Stimulated activated memory B cell treated with anti-CD40 and anti-IgM and Interleukin-4, amounts not matched to agents 10 μg/mL and 1 μg/mL and 100 μg/mL, for 72 hours (primary cell): ENCODE results near the gene SLC7A8.
A peak's percentile ranks its signal among the peaks of the same experiment; 100 is the strongest.

ENCODE experiments used
- ATAC-seq: fragments of 150-1000 bp; cut with Tn5 transposase; 2 replicates; pipeline ENCODE4 v1.10.0; 2021
- H3K27ac Mint-ChIP-seq: one replicate; pipeline ENCODE4 v1.8.0; 2022; ENCODE audit warnings: mild to moderate bottlenecking, mixed read lengths
- H3K27me3 Mint-ChIP-seq: one replicate; pipeline ENCODE4 v1.8.0; 2022; ENCODE audit warnings: mixed read lengths
- H3K36me3 Mint-ChIP-seq: one replicate; pipeline ENCODE4 v1.8.0; 2022; ENCODE audit warnings: mixed read lengths
- H3K4me1 Mint-ChIP-seq: one replicate; pipeline ENCODE4 v1.8.0; 2022; ENCODE audit warnings: mixed read lengths
- H3K4me3 Mint-ChIP-seq: one replicate; pipeline ENCODE4 v1.8.0; 2022; ENCODE audit warnings: mild to moderate bottlenecking, moderate library complexity, mixed read lengths
- H3K9me3 Mint-ChIP-seq: one replicate; pipeline ENCODE4 v1.8.0; 2022; ENCODE audit warnings: mixed read lengths

Gene SLC7A8

GRCh38 chr14:23153851-23154796, 29.3 kb downstream of the SLC7A8 start:
- Mint-ChIP-seq H3K36me3 (no peaks in the 10 kb centered on the region), H3K4me1 (peaks cover 4% of the 10 kb centered on the region), H3K4me3 (no peak overlapping the region), H3K9me3 (no peaks in the 10 kb centered on the region), H3K27me3 (no peaks in the 10 kb centered on the region), H3K27ac (no peak overlapping the region)
- no peak for ATAC-seq

- no peaks in the 10 kb centered on the region for H3K27me3 Mint-ChIP-seq
- peaks cover 6% of the 10 kb centered on the region for H3K4me1 Mint-ChIP-seq
- peaks cover 3% of the 10 kb centered on the region for H3K9me3 Mint-ChIP-seq
- H3K36me3 Mint-ChIP-seq, result no peaks in the 10 kb centered on the region
- no peak overlapping the region for H3K4me3 Mint-ChIP-seq
- ATAC-seq, result no peak
- no peak overlapping the region for H3K27ac Mint-ChIP-seq
Measured at GRCh38 chr14:23151342-23151741, 32.1 kb downstream of the SLC7A8 start.

DNA sequence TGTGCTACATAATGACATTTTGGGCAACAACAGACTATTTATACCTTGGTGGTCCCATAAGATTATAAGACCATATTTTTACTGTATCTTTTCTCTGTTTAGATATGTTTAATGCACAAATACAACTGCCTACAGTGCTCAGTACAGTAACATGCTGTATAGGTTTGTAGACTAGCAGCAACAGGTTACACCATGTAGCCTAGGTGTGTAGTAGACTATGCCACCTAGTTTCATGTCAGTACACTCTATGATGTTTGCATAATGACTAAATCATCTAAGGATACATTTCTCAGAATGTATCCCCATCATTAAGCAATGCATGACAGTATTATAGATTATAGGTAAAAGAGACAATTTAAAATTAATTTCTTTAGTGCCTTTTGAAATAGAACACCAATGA, 33.7 kb downstream of the SLC7A8 start:
- peaks cover 3% of the 10 kb centered on the region for H3K9me3 Mint-ChIP-seq
- no peaks in the 10 kb centered on the region for H3K27me3 Mint-ChIP-seq
- no peak overlapping the region for H3K4me3 Mint-ChIP-seq
- H3K36me3 Mint-ChIP-seq, result no peaks in the 10 kb centered on the region
- peaks cover 6% of the 10 kb centered on the region for H3K4me1 Mint-ChIP-seq
- no peak overlapping the region for H3K27ac Mint-ChIP-seq
- no peak for ATAC-seq

GRCh38 chr14:23148591-23149249, 34.7 kb downstream of the SLC7A8 start:
- no peak for ATAC-seq
- H3K36me3 Mint-ChIP-seq, result no peaks in the 10 kb centered on the region
- no peaks in the 10 kb centered on the region for H3K27me3 Mint-ChIP-seq
- H3K9me3 Mint-ChIP-seq, result peaks cover 3% of the 10 kb centered on the region
- peaks cover 6% of the 10 kb centered on the region for H3K4me1 Mint-ChIP-seq
- no peak overlapping the region for H3K27ac Mint-ChIP-seq
- H3K4me3 Mint-ChIP-seq, result no peak overlapping the region

DNA sequence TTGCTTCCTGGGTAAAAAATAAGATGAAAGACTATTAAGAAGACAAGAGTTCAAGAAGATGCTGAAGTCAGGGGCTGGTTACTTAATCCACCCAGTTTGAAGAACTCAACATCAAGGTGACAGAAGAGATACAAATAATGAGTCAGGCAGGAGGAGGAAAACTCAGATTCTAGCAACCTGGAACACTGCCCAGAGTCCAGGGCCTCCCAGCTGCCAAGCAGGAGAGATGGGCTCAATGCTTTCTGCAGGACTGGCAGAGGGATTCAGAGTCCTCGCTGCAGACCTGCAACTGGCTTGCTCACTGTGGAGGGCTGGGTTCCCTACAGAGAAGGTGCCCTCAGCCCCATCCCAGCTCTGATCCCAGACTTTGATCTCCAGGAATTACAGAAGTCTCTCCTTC, 35.8 kb downstream of the SLC7A8 start:
- Mint-ChIP-seq H3K27me3 (no peaks in the 10 kb centered on the region), H3K27ac (no peak overlapping the region), H3K36me3 (no peaks in the 10 kb centered on the region), H3K9me3 (peaks cover 3% of the 10 kb centered on the region), H3K4me1 (peaks cover 6% of the 10 kb centered on the region), H3K4me3 (no peak overlapping the region)
- ATAC-seq, result no peak

GRCh38 chr14:23146980-23147379, 36.5 kb downstream of the SLC7A8 start:
- H3K9me3 Mint-ChIP-seq, result peaks cover 3% of the 10 kb centered on the region
- H3K27me3 Mint-ChIP-seq, result no peaks in the 10 kb centered on the region
- no peak for ATAC-seq

DNA sequence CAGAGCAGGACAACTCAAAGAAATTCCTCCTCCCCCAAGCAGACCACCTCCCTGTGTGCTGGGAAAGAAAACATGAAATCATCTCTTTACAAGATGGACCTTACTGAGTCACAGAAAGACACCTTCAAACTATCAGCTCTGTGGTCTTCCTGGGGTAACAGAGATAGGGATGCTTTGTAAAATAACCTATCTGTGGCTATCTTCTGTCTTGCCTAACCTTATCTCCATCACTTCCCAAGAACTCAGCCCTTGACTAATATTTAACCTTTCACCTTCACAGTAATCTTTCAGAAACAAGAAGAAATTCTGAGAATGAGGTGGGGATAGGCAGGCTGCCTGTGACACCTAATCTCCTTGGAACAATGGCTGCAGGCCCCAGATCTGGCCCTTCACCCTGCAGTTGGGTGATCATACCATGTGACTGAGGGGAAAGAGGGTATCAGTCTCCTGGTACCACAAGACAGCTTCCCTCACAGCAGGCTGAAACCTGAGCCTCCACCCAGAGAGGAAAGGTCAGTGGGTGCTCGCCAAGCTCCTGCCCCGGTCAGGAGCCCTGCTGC, 37.0 kb downstream of the SLC7A8 start:
- Mint-ChIP-seq H3K4me1 (peaks cover 6% of the 10 kb centered on the region), H3K9me3 (peaks cover 3% of the 10 kb centered on the region), H3K27ac (no peak overlapping the region), H3K4me3 (no peak overlapping the region), H3K27me3 (no peaks in the 10 kb centered on the region), H3K36me3 (no peaks in the 10 kb centered on the region)
- peak; percentile 55 for ATAC-seq

More at GRCh38 chr14:23146980-23147379, 36.5 kb downstream of the SLC7A8 start:
- Mint-ChIP-seq H3K36me3 (no peaks in the 10 kb centered on the region), H3K4me3 (no peak overlapping the region), H3K27ac (no peak overlapping the region), H3K4me1 (peaks cover 6% of the 10 kb centered on the region)

GRCh38 chr14:23145794-23146350, 37.6 kb downstream of the SLC7A8 start:
- H3K27me3 Mint-ChIP-seq, result no peaks in the 10 kb centered on the region
- no peak overlapping the region for H3K4me3 Mint-ChIP-seq
- peaks cover 3% of the 10 kb centered on the region for H3K9me3 Mint-ChIP-seq
- ATAC-seq, result no peak
- H3K36me3 Mint-ChIP-seq, result no peaks in the 10 kb centered on the region
- H3K4me1 Mint-ChIP-seq, result peaks cover 6% of the 10 kb centered on the region
- H3K27ac Mint-ChIP-seq, result no peak overlapping the region

DNA sequence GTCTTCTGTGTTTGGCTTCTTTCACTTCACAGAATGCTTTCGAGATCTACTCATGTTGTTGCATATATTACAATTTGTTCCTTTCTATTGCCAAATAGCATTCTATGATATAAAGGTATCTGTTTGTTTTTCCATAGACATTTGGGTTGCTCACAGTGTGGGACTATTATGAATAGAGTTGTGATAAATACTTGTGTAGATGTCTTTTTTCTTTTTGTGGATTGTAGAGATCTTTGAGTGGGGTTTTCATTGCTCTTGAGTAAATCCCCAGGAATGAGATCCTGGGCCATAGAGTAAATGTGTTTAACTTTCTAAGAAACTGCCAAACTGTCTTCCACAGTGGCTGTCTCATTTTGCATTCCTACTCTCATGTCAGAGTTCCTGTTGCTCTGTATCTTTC, 39.5 kb downstream of the SLC7A8 start:
- no peaks in the 10 kb centered on the region for H3K36me3 Mint-ChIP-seq
- no peak for ATAC-seq
- H3K4me1 Mint-ChIP-seq, result no peaks in the 10 kb centered on the region
- H3K9me3 Mint-ChIP-seq, result peaks cover 3% of the 10 kb centered on the region
- no peak overlapping the region for H3K4me3 Mint-ChIP-seq
- no peaks in the 10 kb centered on the region for H3K27me3 Mint-ChIP-seq
- no peak overlapping the region for H3K27ac Mint-ChIP-seq

DNA sequence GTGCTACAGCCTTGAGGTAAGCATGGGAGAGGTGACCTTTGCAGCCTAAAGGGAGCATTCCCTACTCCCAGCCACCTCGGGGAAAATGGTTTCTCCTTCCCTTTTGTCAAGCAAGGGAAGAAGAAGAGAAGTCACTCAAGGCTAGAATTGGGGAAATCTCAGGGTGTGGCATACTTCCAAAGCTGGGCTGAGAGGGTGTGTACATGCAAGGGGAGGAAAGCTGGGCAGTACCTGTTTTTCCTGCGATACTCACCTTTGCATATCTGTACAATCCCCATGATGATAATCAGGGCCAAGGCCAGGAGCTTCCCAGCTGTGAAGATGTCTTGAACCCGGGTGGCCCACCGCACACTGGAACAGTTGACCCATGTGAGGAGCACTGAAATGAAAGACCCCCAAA, 40.6 kb downstream of the SLC7A8 start:
- no peaks in the 10 kb centered on the region for H3K27me3 Mint-ChIP-seq
- no peak overlapping the region for H3K4me3 Mint-ChIP-seq
- no peaks in the 10 kb centered on the region for H3K36me3 Mint-ChIP-seq
- no peak overlapping the region for H3K27ac Mint-ChIP-seq
- no peaks in the 10 kb centered on the region for H3K9me3 Mint-ChIP-seq
- ATAC-seq, result no peak
- no peaks in the 10 kb centered on the region for H3K4me1 Mint-ChIP-seq

- Mint-ChIP-seq H3K36me3 (no peaks in the 10 kb centered on the region), H3K27ac (no peak overlapping the region), H3K4me3 (no peak overlapping the region), H3K9me3 (no peaks in the 10 kb centered on the region), H3K4me1 (no peaks in the 10 kb centered on the region), H3K27me3 (no peaks in the 10 kb centered on the region)
- ATAC-seq, result no peak
Measured at GRCh38 chr14:23141706-23142444, 41.6 kb downstream of the SLC7A8 start.

DNA sequence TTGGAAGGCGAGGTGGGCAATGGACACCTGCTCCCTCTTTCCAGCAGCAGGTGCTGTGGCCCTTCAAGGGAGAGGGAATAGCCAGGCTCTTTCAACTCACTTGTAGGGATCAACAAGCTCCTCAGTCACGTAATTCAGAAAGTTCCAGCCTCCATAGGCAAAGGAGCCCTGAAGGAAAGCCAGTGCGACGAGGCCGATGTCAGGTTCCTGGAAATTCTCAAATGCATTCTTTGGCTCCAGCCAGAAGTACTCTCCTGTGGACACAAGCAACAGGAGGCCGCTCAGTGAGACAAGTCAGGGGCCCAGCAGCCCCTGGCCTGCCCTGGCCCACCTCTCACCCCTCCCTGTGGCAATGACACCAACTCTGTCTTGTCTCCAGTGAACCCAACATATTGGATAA, 43.1 kb downstream of the SLC7A8 start:
- H3K27ac Mint-ChIP-seq, result no peak overlapping the region
- H3K4me3 Mint-ChIP-seq, result no peak overlapping the region
- H3K36me3 Mint-ChIP-seq, result no peaks in the 10 kb centered on the region
- no peaks in the 10 kb centered on the region for H3K4me1 Mint-ChIP-seq
- H3K27me3 Mint-ChIP-seq, result no peaks in the 10 kb centered on the region
- no peak for ATAC-seq
- H3K9me3 Mint-ChIP-seq, result no peaks in the 10 kb centered on the region

DNA sequence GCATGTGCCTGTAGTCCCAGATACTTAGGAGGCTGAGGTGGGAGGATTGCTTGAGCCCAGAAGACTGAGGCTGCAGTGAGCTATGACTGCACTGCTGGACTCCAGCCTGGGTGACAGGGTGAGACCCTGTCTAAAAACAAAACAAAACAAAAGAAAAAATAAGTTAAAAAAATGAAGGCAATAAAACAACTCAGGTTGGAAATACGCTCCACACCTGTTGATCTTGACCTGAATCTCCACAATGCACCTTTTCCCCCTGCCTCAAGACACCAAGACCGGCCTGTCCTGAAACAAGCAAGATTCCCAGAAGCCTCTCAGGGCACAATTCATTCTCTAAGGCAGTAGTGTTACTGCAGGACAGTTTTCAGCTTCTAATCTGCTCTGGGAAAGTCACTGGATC, 43.6 kb downstream of the SLC7A8 start:
- H3K4me3 Mint-ChIP-seq, result no peak overlapping the region
- H3K9me3 Mint-ChIP-seq, result no peaks in the 10 kb centered on the region
- H3K27me3 Mint-ChIP-seq, result no peaks in the 10 kb centered on the region
- no peaks in the 10 kb centered on the region for H3K36me3 Mint-ChIP-seq
- no peak overlapping the region for H3K27ac Mint-ChIP-seq
- no peak for ATAC-seq
- H3K4me1 Mint-ChIP-seq, result no peaks in the 10 kb centered on the region

DNA sequence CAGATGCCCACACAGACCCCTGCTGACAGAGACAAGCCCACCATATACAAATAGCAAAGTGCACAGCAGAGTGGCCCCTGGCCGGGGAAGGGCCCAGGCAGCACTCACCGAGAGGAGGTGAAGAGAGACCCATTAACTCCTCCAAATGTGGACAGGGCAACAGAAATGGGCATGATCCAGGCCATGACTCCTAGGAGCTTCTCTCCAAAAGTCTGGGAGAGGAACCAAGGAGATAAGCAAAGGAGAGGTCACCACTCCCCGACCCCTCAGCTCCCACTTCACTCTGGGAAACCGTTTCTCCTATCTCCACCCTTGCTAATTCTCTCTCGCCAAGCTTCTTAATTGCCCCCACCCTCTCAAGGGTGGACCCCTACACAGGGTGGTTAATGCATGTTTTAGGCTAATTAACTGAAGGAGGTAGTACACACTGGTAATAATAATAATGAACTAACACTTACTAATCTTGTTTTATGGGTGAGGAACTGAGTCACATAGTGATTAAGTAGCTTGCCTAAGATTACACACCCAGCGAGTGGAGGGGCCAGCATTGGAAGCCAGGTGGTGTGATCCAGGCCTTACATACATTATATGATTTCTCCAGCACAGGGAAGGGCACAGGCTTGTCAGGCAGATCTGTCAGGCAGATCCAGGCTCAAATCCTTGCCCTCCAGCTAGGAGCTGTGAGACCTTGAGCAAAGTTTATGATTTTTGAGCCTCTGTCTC, 45.5 kb downstream of the SLC7A8 start:
- H3K27ac Mint-ChIP-seq, result no peak overlapping the region
- no peaks in the 10 kb centered on the region for H3K9me3 Mint-ChIP-seq
- no peaks in the 10 kb centered on the region for H3K4me1 Mint-ChIP-seq
- no peak overlapping the region for H3K4me3 Mint-ChIP-seq
- H3K27me3 Mint-ChIP-seq, result no peaks in the 10 kb centered on the region
- H3K36me3 Mint-ChIP-seq, result no peaks in the 10 kb centered on the region
- ATAC-seq, result no peak
